Measurements from ENCODE around the gene YIF1B.
A peak's percentile ranks its signal among the peaks of the same experiment; 100 is the strongest.

The YIF1B gene

GRCh38 chr19:38350883-38351282 lies 35.1 kb upstream of the YIF1B start:
- TF ChIP-seq EGR1 (IDR thresholded peaks at IDR 0.05) (no peak), REST (IDR thresholded peaks at IDR 0.05; ENCODE audit: low read depth) (no peak), TEAD4 (IDR thresholded peaks at IDR 0.05) (no peak), EP300 (IDR thresholded peaks at IDR 0.05; ENCODE audit: borderline replicate concordance) (no peak), CEBPB (IDR thresholded peaks at IDR 0.05) (no peak), CREB1 (IDR thresholded peaks at IDR 0.05; ENCODE audit: low read depth) (no peak), FOXM1 (IDR thresholded peaks at IDR 0.05; ENCODE audit: borderline replicate concordance, low read depth) (no peak), ZBTB7A (IDR thresholded peaks at IDR 0.05; ENCODE audit: low read depth) (no peak), TAF1 (IDR thresholded peaks at IDR 0.05; ENCODE audit: low read depth) (no peak), RAD21 (IDR thresholded peaks at IDR 0.05; ENCODE audit: low read depth) (no peak), TCF12 (IDR thresholded peaks at IDR 0.05; ENCODE audit: low read depth) (no peak), MAX (IDR thresholded peaks at IDR 0.05) (no peak), YY1 (IDR thresholded peaks at IDR 0.05; ENCODE audit: low read depth) (no peak), USF1 (IDR thresholded peaks at IDR 0.05) (no peak), NFIC (IDR thresholded peaks at IDR 0.05) (no peak)

- no peak for TF ChIP-seq TCF12 (IDR thresholded peaks at IDR 0.05; ENCODE audit: low read depth)
- TF ChIP-seq EGR1 (IDR thresholded peaks at IDR 0.05) = no peak
- TF ChIP-seq RAD21 (IDR thresholded peaks at IDR 0.05; ENCODE audit: low read depth) = no peak
- TF ChIP-seq NFIC (IDR thresholded peaks at IDR 0.05) = no peak
- no peak for TF ChIP-seq TEAD4 (IDR thresholded peaks at IDR 0.05)
- no peak for TF ChIP-seq YY1 (IDR thresholded peaks at IDR 0.05; ENCODE audit: low read depth)
- no peak for TF ChIP-seq USF1 (IDR thresholded peaks at IDR 0.05)
- no peak for TF ChIP-seq EP300 (IDR thresholded peaks at IDR 0.05; ENCODE audit: borderline replicate concordance)
- TF ChIP-seq ZBTB7A (IDR thresholded peaks at IDR 0.05; ENCODE audit: low read depth) = no peak
- no peak for TF ChIP-seq TAF1 (IDR thresholded peaks at IDR 0.05; ENCODE audit: low read depth)
These were observed 31.1 kb upstream of the YIF1B start for GRCh38 chr19:38346837-38347236.

GRCh38 chr19:38340927-38341326 lies 25.2 kb upstream of the YIF1B start:
- no peak for TF ChIP-seq NFIC (IDR thresholded peaks at IDR 0.05)
- TF ChIP-seq CEBPB (IDR thresholded peaks at IDR 0.05) = no peak
- no peak for TF ChIP-seq TAF1 (IDR thresholded peaks at IDR 0.05; ENCODE audit: low read depth)
- no peak for TF ChIP-seq TCF12 (IDR thresholded peaks at IDR 0.05; ENCODE audit: low read depth)

- TF ChIP-seq REST (IDR thresholded peaks at IDR 0.05; ENCODE audit: low read depth) = no peak
- 0 out of 2 replicates have a peak, but pooled peaks have one; percentile 12 for TF ChIP-seq TAF1 (IDR thresholded peaks at IDR 0.05; ENCODE audit: low read depth)
These were observed 21.6 kb upstream of the YIF1B start for GRCh38 chr19:38337360-38337653.

GRCh38 chr19:38336638-38337359 lies 21.1 kb upstream of the YIF1B start:
- no peak for TF ChIP-seq USF1 (IDR thresholded peaks at IDR 0.05)
- TF ChIP-seq ZBTB7A (IDR thresholded peaks at IDR 0.05; ENCODE audit: low read depth) = no peak
- TF ChIP-seq MAX (IDR thresholded peaks at IDR 0.05) = peak; percentile 76
- no peak for TF ChIP-seq FOXM1 (IDR thresholded peaks at IDR 0.05; ENCODE audit: borderline replicate concordance, low read depth)
- peak; percentile 79; the same call in 1 of the 2 replicates for TF ChIP-seq TEAD4 (IDR thresholded peaks at IDR 0.05)
- peak; percentile 74; the same call in 1 of the 2 replicates for TF ChIP-seq EGR1 (IDR thresholded peaks at IDR 0.05)
- TF ChIP-seq CEBPB (IDR thresholded peaks at IDR 0.05) = no peak
- no peak for TF ChIP-seq EP300 (IDR thresholded peaks at IDR 0.05; ENCODE audit: borderline replicate concordance)
- TF ChIP-seq CREB1 (IDR thresholded peaks at IDR 0.05; ENCODE audit: low read depth) = no peak
- TF ChIP-seq REST (IDR thresholded peaks at IDR 0.05; ENCODE audit: low read depth) = no peak
- TF ChIP-seq TAF1 (IDR thresholded peaks at IDR 0.05; ENCODE audit: low read depth) = peak; percentile 35; the same call in 1 of the 2 replicates
- no peak; the same call in 1 of the 2 replicates for TF ChIP-seq YY1 (IDR thresholded peaks at IDR 0.05; ENCODE audit: low read depth)
- no peak for TF ChIP-seq TCF12 (IDR thresholded peaks at IDR 0.05; ENCODE audit: low read depth)
- TF ChIP-seq RAD21 (IDR thresholded peaks at IDR 0.05; ENCODE audit: low read depth) = no peak
- no peak for TF ChIP-seq NFIC (IDR thresholded peaks at IDR 0.05)

Measured in Ishikawa (cell line).